Kidney glomerular epithelial cell (primary cell): ENCODE data around the gene FASN.
A peak's percentile ranks its signal among the peaks of the same experiment; 100 is the strongest.

Source experiments
- DNase-seq: peaks from one replicate; lab custom pipeline; 2025; lab: John Stamatoyannopoulos, UW

FASN gene

GRCh38 chr17:82117139-82118090 lies 19.4 kb upstream of the FASN start:
- DNase-seq = no peak

GRCh38 chr17:82116246-82116645 lies 18.2 kb upstream of the FASN start:
- no peak for DNase-seq

GRCh38 chr17:82114872-82115271 lies 16.8 kb upstream of the FASN start:
- DNase-seq = no peak

GRCh38 chr17:82114447-82114846 lies 16.4 kb upstream of the FASN start:
- DNase-seq = no peak

- no peak for DNase-seq
Observed at GRCh38 chr17:82113941-82114340, 15.9 kb upstream of the FASN start.

GRCh38 chr17:82113422-82113821 lies 15.4 kb upstream of the FASN start:
- DNase-seq = no peak

GRCh38 chr17:82112914-82113311 lies 14.9 kb upstream of the FASN start:
- DNase-seq = no peak

GRCh38 chr17:82112181-82112913 lies 14.3 kb upstream of the FASN start:
- DNase-seq = no peak

- peak; percentile 17 for DNase-seq
Observed at GRCh38 chr17:82110298-82110697, 12.3 kb upstream of the FASN start.

- DNase-seq = no peak
Observed at GRCh38 chr17:82108961-82109475, 11.0 kb upstream of the FASN start.

GRCh38 chr17:82108496-82108945 lies 10.5 kb upstream of the FASN start:
- DNase-seq = no peak

- no peak for DNase-seq
Observed at GRCh38 chr17:82108038-82108437, 10.0 kb upstream of the FASN start.

- no peak for DNase-seq
Observed at GRCh38 chr17:82107341-82107860, 9.4 kb upstream of the FASN start.

- DNase-seq = no peak
Observed at GRCh38 chr17:82106688-82107305, 8.8 kb upstream of the FASN start.

GRCh38 chr17:82105882-82106687 lies 8.0 kb upstream of the FASN start:
- DNase-seq = peak; percentile 13

GRCh38 chr17:82105417-82105881 lies 7.4 kb upstream of the FASN start:
- DNase-seq = no peak

- no peak for DNase-seq
Observed at GRCh38 chr17:82104797-82105416, 6.9 kb upstream of the FASN start.

- DNase-seq = no peak
Observed at GRCh38 chr17:82103553-82104451, 5.8 kb upstream of the FASN start.
